PC-9 (cell line): ENCODE results near the gene ADAMTS2. TPM values are rescaled to one million over a fixed set of nuclear protein-coding genes. Genes with fewer than 3 reads are reported as not detected.

ENCODE experiments used
- BruUV-seq: library from RNA; stranded (reverse); fragments of 400-500 nt; replicated peaks from 2 replicates; lab custom pipeline; 2021; lab: Mats Ljungman, UMichigan
- CTCF ChIA-PET: fragments of 300-600 bp; sonication (Branson Sonifier 250); formaldehyde crosslinking; loops from one replicate; lab custom pipeline; 2022; ENCODE audit warnings: antibody characterized with exemption; lab: Charles Lee
- POLR2A ChIA-PET: fragments of 300-600 bp; sonication (Branson Sonifier 250); formaldehyde crosslinking; loops from one replicate; lab custom pipeline; 2022; ENCODE audit warnings: antibody characterized with exemption; ENCODE audit not compliant: unreplicated experiment; lab: Charles Lee
- DNase-seq, 2 experiments: peaks; one replicate each; pipeline versions ENCODE4 v3.0.0 to v3.0.0-alpha.2; 2015 to 2022; ENCODE audit warnings: mixed read lengths in 1 of 2
- H2AFZ ChIP-seq: fragments of 200-600 bp; sonication (generic); 2 replicates; pipeline ENCODE4 v1.8.1; 2017; ENCODE audit warnings: antibody characterized with exemption
- H3F3A ChIP-seq: fragments of 200-600 bp; sonication (generic); 2 replicates; pipeline ENCODE4 v1.8.1; 2017; ENCODE audit warnings: antibody characterized with exemption, mild to moderate bottlenecking, low read depth; ENCODE audit not compliant: insufficient read depth
- H3K27ac ChIP-seq: fragments of 200-600 bp; sonication (generic); 2 replicates; pipeline ENCODE4 v1.6.1; 2016; ENCODE audit warnings: mixed run types
- H3K27me3 ChIP-seq: fragments of 200-600 bp; sonication (generic); 2 replicates; pipeline ENCODE4 v1.6.1; 2016; ENCODE audit warnings: low read depth, mixed run types; ENCODE audit not compliant: insufficient read depth
- H3K36me3 ChIP-seq: fragments of 200-600 bp; sonication (generic); 2 replicates; pipeline ENCODE4 v1.6.1; 2016; ENCODE audit warnings: low read depth, mixed run types
- H3K4me1 ChIP-seq: fragments of 200-600 bp; sonication (generic); replicated peaks from 2 replicates; pipeline ENCODE4 v1.6.1; 2016; ENCODE audit warnings: mixed run types; ENCODE audit not compliant: insufficient read depth
- H3K4me2 ChIP-seq: fragments of 200-600 bp; sonication (generic); 2 replicates; pipeline ENCODE4 v1.6.1; 2017; ENCODE audit warnings: mixed run types
- H3K4me3 ChIP-seq: fragments of 200-600 bp; sonication (generic); 2 replicates; pipeline ENCODE4 v1.6.1; 2016; ENCODE audit warnings: mixed run types
- H3K79me2 ChIP-seq: fragments of 200-600 bp; sonication (generic); 2 replicates; pipeline ENCODE4 v1.6.1; 2017; ENCODE audit warnings: low read depth, mixed run types
- H3K9me2 ChIP-seq: fragments of 200-600 bp; sonication (generic); 2 replicates; pipeline ENCODE4 v1.8.1; 2017; ENCODE audit warnings: mild to moderate bottlenecking; ENCODE audit not compliant: insufficient read depth
- H3K9me3 ChIP-seq: fragments of 200-600 bp; sonication (generic); 2 replicates; pipeline ENCODE4 v1.8.1; 2016; ENCODE audit warnings: low read depth; ENCODE audit not compliant: insufficient read depth
- H4K20me1 ChIP-seq: fragments of 200-600 bp; sonication (generic); 2 replicates; pipeline ENCODE4 v1.8.1; 2017; ENCODE audit not compliant: insufficient read depth
- CTCF ChIP-seq: fragments of 200-600 bp; sonication (generic); conservative IDR thresholded peaks from 2 replicates; pipeline ENCODE4 v1.6.1; 2017; ENCODE audit warnings: mixed run types, antibody characterized with exemption, mild to moderate bottlenecking, moderate library complexity
- EZH2 ChIP-seq: fragments of 200-600 bp; sonication (generic); IDR thresholded peaks from 2 replicates; pipeline ENCODE4 v1.8.0; 2017; ENCODE audit warnings: antibody characterized with exemption, low read depth
- intact Hi-C: fragments of 100-400 bp; cut with micrococcal nuclease; formaldehyde crosslinking; loops from one replicate; pipeline ENCODE4 v1.10.0; 2022; ENCODE audit not compliant: unreplicated experiment
- total RNA-seq: library from RNA; stranded (reverse); gene quantifications from 2 replicates; pipeline ENCODE4 v1.2.3, GENCODE V29; 2021

The ADAMTS2 gene
- total RNA-seq, 1 experiment from 2014 or later, result not detected

GRCh38 chr5:179220716-179221115, 124.5 kb downstream of the ADAMTS2 start:
- no peaks in the 10 kb centered on the region for H3K4me1 ChIP-seq
- no peak overlapping the region for H2AFZ ChIP-seq
- no peaks in the 10 kb centered on the region for H3F3A ChIP-seq
- no peak overlapping the region for H3K4me3 ChIP-seq
- POLR2A ChIA-PET, result no interaction called here
- H3K4me2 ChIP-seq, result no peak overlapping the region
- no peaks in the 10 kb centered on the region for H3K9me2 ChIP-seq
- TF ChIP-seq CTCF (no peak), EZH2 (no peak)
- no TSS peak for BruUV-seq
- H4K20me1 ChIP-seq, result no peaks in the 10 kb centered on the region
- no peaks in the 10 kb centered on the region for H3K9me3 ChIP-seq
- intact Hi-C loops, result no loop called here
- CTCF ChIA-PET, result no interaction called here
- peaks cover 96% of the 10 kb centered on the region for H3K27me3 ChIP-seq
- H3K36me3 ChIP-seq, result no peaks in the 10 kb centered on the region
- H3K79me2 ChIP-seq, result no peaks in the 10 kb centered on the region
- DNase-seq, result no peak
- no peak overlapping the region for H3K27ac ChIP-seq

GRCh38 chr5:179219661-179220620, 125.3 kb downstream of the ADAMTS2 start:
- Histone ChIP-seq H3K4me1 (no peaks in the 10 kb centered on the region), H3K9me2 (no peaks in the 10 kb centered on the region), H3K27ac (no peak overlapping the region), H3K4me3 (no peak overlapping the region), H3K27me3 (peaks cover 96% of the 10 kb centered on the region), H3K9me3 (no peaks in the 10 kb centered on the region), H4K20me1 (no peaks in the 10 kb centered on the region), H2AFZ (no peak overlapping the region), H3K79me2 (no peaks in the 10 kb centered on the region), H3K4me2 (no peak overlapping the region), H3F3A (no peaks in the 10 kb centered on the region), H3K36me3 (no peaks in the 10 kb centered on the region)
- intact Hi-C loops, result no loop called here
- DNase-seq, result no peak
- no TSS peak for BruUV-seq
- POLR2A ChIA-PET, result no interaction called here
- TF ChIP-seq EZH2 (no peak), CTCF (no peak)
- CTCF ChIA-PET, result no interaction called here

GRCh38 chr5:179218943-179219330, 126.3 kb downstream of the ADAMTS2 start:
- Histone ChIP-seq H3K79me2 (no peaks in the 10 kb centered on the region), H3K9me2 (no peaks in the 10 kb centered on the region), H3K27me3 (peaks cover 96% of the 10 kb centered on the region), H3K36me3 (no peaks in the 10 kb centered on the region), H3K4me1 (no peaks in the 10 kb centered on the region), H2AFZ (no peak overlapping the region), H3K27ac (no peak overlapping the region), H4K20me1 (no peaks in the 10 kb centered on the region; the same call in 1 of the 2 replicates), H3K4me2 (no peak overlapping the region), H3F3A (no peaks in the 10 kb centered on the region), H3K9me3 (no peaks in the 10 kb centered on the region), H3K4me3 (no peak overlapping the region)
- no peak for DNase-seq
- BruUV-seq, result no TSS peak
- POLR2A ChIA-PET, result no interaction called here
- TF ChIP-seq CTCF, result no peak
- no peak for TF ChIP-seq EZH2
- intact Hi-C loops, result no loop called here
- CTCF ChIA-PET, result no interaction called here
